Right lobe of liver (tissue), 6 donors: ENCODE measurements around the gene LYSMD4. TPM values are rescaled to one million over a fixed set of nuclear protein-coding genes. Genes with fewer than 3 reads are reported as not detected.
A peak's percentile ranks its signal among the peaks of the same experiment; 100 is the strongest.

Experiments used
- ATAC-seq, 4 donors: fragments of 200-7000 bp; cut with Tn5 transposase; one replicate each; pipeline ENCODE4 v1.9.1; 2020; ENCODE audit warnings: mild to moderate bottlenecking in 4 of 4, moderate library complexity in 4 of 4
- DNase-seq, 3 donors: peaks; one replicate each; pipeline ENCODE4 v3.0.0-alpha.2; 2020
- H3K27ac ChIP-seq, 3 donors: fragments of 200-600 bp; one replicate each; pipeline ENCODE4 v1.8.0; 2022
- H3K27me3 ChIP-seq, 2 donors: fragments of 200-600 bp; one replicate each; pipeline ENCODE4 v1.8.0; 2022
- H3K36me3 ChIP-seq, 4 donors: fragments of 200-600 bp; sonication (generic) in 1 of 4; one replicate each; pipeline versions ENCODE4 v1.5.1 to v1.8.0; 2017 to 2022; ENCODE audit warnings: control low read depth in 1 of 4
- H3K4me1 ChIP-seq, 4 donors: fragments of 200-600 bp; sonication (generic) in 1 of 4; one replicate each; pipeline versions ENCODE4 v1.5.1 to v1.8.0; 2017 to 2022; ENCODE audit warnings: control low read depth in 1 of 4
- H3K4me3 ChIP-seq, 3 donors: fragments of 200-600 bp; one replicate each; pipeline ENCODE4 v1.8.0; 2022
- H3K9me3 ChIP-seq, 4 donors: fragments of 200-600 bp; sonication (generic) in 1 of 4; one replicate each; pipeline versions ENCODE4 v1.5.1 to v1.8.0; 2017 to 2022; ENCODE audit warnings: control low read depth in 1 of 4
- CTCF ChIP-seq, 4 donors: fragments of 200-600 bp in 3 of 4; fragments of 450-650 bp in 1 of 4; IDR thresholded peaks; one replicate each; pipeline versions ENCODE4 v1.5.1 to v1.8.0; 2016 to 2022; ENCODE audit warnings: antibody characterized with exemption in 4 of 4, mild to moderate bottlenecking in 2 of 4
- POLR2A ChIP-seq: fragments of 450-650 bp; IDR thresholded peaks from one replicate; pipeline ENCODE4 v1.6.1; 2017; ENCODE audit warnings: antibody characterized with exemption, mild to moderate bottlenecking
- WGBS: methylation state at CpG from one replicate; pipeline ENCODE4 v1.1.6; 2018; ENCODE audit warnings: low coverage, low lambda C conversion rate; ENCODE audit not compliant: insufficient coverage; ENCODE audit errors: missing lambda C conversion rate; 5-methylcytosine and 5-hydroxymethylcytosine counted together
- intact Hi-C, 2 donors: fragments of 100-400 bp; cut with DNase I; formaldehyde crosslinking; loops; one replicate each; pipeline versions ENCODE4 v1.11.2 to v1.14.1; 2022
- total RNA-seq, 6 experiments: library from RNA; depleted of rRNA in 2 of 6; stranded (reverse); fragments of >200 nt in 2 of 6; fragmentation: NEBNext Ultra II Directional in 3 of 6; extraction: Animal tissue kit (Norgen Biotek cat#: 25700) in 3 of 6; gene quantifications; one replicate each; pipeline versions ENCODE4 v1.1.0 to v1.2.4, GENCODE V29; 2016 to 2023
- donor health status: DM: no; HTN: yes; CAD: no.
- donor health status: DM: no; HTN: no; CAD: no.
- donor health status: DM: no; HTN: no; CAD: no.
- donor health status: DM: no; HTN: yes; CAD: no.
- donor health status: DM: no; HTN: yes; CAD: no.

LYSMD4 gene
- total RNA-seq, 6 experiments from 2014 or later: 2.8 to 7.0 (median 5.1) TPM

- Histone ChIP-seq H3K4me3 (no peak overlapping the region), H3K9me3 (no peaks in the 10 kb centered on the region), H3K4me1 (peaks cover 0 to 16% (median 4%) of the 10 kb centered on the region in 4 donors), H3K36me3 (peaks cover 0 to 36% (median 9%) of the 10 kb centered on the region in 4 donors), H3K27me3 (no peaks in the 10 kb centered on the region), H3K27ac (no peak overlapping the region)
- intact Hi-C loops: no loop called here
- no peak for TF ChIP-seq POLR2A
- no peak for DNase-seq
- ATAC-seq: no peak
- 85% methylated on average over 15 of the region's 18 CpGs for WGBS
These were observed 20.8 kb downstream of the LYSMD4 start for GRCh38 chr15:99712415-99712814.

- TF ChIP-seq CTCF (IDR thresholded peaks at IDR 0.05) (no peak), POLR2A (no peak)
- Histone ChIP-seq H3K27ac (no peak overlapping the region), H3K9me3 (no peaks in the 10 kb centered on the region), H3K36me3 (peaks cover 0 to 36% (median 9%) of the 10 kb centered on the region in 4 donors), H3K27me3 (no peaks in the 10 kb centered on the region), H3K4me3 (no peak overlapping the region), H3K4me1 (peaks cover 0 to 23% (median 4%) of the 10 kb centered on the region in 4 donors)
- no peak for ATAC-seq
- no peak for DNase-seq
- WGBS: 90% methylated on average over 2 of the region's 5 CpGs
- intact Hi-C loops: no loop called here
These were observed 21.6 kb downstream of the LYSMD4 start for GRCh38 chr15:99711625-99712024.

GRCh38 chr15:99709243-99709986 lies 23.8 kb downstream of the LYSMD4 start:
- H3K9me3 ChIP-seq: no peaks in the 10 kb centered on the region
- H3K4me1 ChIP-seq: peaks cover 0 to 23% (median 4%) of the 10 kb centered on the region in 4 donors
- ATAC-seq (no peak), DNase-seq (no peak)
- no peak overlapping the region for H3K4me3 ChIP-seq
- 78% methylated on average over 13 of the region's 16 CpGs for WGBS
- no peak for TF ChIP-seq CTCF (IDR thresholded peaks at IDR 0.05)
- TF ChIP-seq POLR2A: no peak
- H3K36me3 ChIP-seq: peaks cover 0 to 35% (median 9%) of the 10 kb centered on the region in 4 donors
- H3K27me3 ChIP-seq: no peaks in the 10 kb centered on the region
- intact Hi-C loops: loop anchor here in 1 of 2 donors (10.0 kb wide), 1 partner anchor 305 kb away; no protein-coding TSS in a partner anchor
- H3K27ac ChIP-seq: no peak overlapping the region

GRCh38 chr15:99708563-99708962 lies 24.7 kb downstream of the LYSMD4 start:
- DNase-seq (peak; percentile 76 to 88 (median 84)), ATAC-seq (peak; percentile 68 to 82 (median 72))
- Histone ChIP-seq H3K4me3 (no peak overlapping the region), H3K36me3 (peaks cover 0 to 29% (median 9%) of the 10 kb centered on the region in 4 donors), H3K27ac (peak overlapping the region; percentile 34 to 78 (median 72)), H3K4me1 (peaks cover 0 to 30% (median 4%) of the 10 kb centered on the region in 4 donors), H3K9me3 (no peaks in the 10 kb centered on the region), H3K27me3 (no peaks in the 10 kb centered on the region)
- TF ChIP-seq CTCF (IDR thresholded peaks at IDR 0.05): no peak
- TF ChIP-seq POLR2A: no peak
- 44% methylated on average over 7 of the region's 7 CpGs for WGBS
- intact Hi-C loops: loop anchor here in 1 of 2 donors (10.0 kb wide), 1 partner anchor 304 kb away; no protein-coding TSS in a partner anchor
